Nucleus accumbens (tissue), 56 donors: ENCODE data around the gene BRF1.

Experiments
- DNase-seq, 56 donors: peaks; one replicate each; lab custom pipeline; 2025; lab: John Stamatoyannopoulos, UW

Gene BRF1

DNA sequence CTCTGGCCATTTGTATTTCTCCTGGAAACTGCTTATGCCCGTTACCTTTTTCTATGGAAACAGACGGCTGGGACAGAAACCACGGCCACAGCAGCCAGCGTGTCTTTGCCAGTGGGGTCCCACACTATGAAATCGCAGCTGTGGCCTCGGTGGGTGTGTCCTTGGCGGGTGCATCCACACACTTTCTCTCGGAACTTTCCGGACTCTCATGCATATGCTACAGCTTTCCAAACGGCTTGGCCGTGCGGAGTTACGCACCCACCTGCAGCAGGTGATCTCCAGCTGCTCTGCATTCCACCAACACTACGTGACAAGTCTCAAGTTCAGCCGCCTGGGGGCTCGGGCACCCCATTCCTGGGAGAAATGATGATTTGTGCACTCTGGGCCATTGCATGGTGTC is 53.8 kb downstream of the BRF1 start:
- no peak for DNase-seq

DNA sequence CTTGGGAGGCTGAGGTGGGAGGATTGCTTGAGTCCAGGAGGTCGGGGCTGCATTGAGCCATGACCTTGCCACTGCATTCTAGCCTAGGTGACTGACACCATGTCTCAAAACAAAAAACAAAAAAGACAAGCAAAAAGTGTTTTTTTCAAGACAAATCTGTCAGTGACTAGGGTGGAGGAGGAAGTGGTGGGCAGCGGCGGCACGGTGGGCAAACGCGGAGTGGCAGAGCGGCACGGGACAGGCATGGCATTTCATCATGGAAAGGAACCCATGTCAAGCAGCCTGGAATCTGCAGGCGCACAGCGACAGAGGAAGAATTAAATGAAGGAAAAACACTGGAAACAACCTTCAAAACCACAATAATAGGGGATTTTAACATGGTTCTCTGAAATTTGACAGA is 56.5 kb downstream of the BRF1 start:
- no peak for DNase-seq

DNA sequence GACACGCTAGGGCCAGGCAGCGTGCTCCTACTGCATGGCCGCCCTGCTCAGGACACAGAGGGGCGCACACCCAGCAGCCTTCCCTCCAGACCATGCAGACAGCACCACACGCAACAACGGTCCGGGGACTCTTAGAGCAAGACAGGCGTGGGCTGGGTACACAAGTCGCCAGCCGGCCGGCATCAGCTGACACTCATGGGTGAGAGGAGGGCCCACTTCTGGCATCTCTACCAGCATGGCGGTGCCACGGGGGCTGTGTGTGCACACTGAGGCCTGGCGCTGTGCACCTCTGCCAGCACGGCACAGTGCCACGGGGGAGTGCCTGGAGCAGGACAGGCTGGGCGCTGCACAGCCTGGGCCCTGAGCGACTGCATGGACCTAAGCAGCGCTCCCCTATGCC is 59.2 kb downstream of the BRF1 start:
- DNase-seq: no peak

- no peak for DNase-seq
Observed at GRCh38 chr14:105240811-105241576, 59.8 kb downstream of the BRF1 start.

DNA sequence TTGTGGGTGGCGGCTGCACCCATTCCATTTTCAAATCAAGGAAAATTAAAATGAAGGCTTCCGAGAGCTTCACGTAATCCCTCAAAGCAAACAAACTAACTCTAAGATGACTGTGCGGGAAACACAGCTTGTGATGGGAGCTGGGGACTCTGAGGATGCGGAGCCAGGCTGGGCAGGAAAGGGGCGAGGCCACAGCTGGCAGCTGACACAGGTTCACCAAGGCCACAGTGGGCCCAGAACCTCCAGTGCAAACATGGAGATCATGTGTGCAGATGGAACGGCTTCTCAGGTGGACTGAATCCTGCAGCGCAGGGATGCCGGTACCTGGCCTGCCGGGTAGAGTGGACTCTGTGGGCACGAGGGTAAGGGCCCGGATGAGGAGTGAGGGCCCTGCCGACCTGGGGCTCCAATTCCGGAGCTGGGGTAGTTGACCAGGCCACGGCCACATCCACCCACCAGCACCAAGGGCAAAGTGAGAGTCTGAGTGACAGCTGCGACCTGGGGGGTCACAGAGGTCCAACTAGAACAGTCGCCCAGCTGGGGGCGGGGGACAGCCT is 71.6 kb downstream of the BRF1 start:
- DNase-seq: no peak

DNA sequence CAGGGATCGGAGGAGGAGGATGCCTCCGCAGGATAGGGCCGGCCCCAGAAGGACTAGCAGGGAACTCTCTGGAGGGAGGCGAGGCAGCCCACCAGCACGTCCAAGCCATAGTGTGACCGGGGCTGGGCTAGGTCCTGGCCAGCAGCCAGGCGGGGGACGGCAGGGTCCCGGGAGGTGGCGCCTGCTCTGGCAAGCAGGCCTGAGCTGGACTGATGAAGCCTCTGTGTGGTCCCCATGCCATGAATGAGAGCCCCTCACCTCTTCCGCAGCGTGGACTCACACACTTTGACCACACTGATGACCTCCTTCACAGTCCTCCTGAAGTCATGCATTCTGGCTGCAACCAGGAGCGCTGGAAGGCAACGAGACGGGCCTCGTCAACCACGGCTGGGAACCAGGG is 72.2 kb downstream of the BRF1 start:
- DNase-seq: no peak

DNA sequence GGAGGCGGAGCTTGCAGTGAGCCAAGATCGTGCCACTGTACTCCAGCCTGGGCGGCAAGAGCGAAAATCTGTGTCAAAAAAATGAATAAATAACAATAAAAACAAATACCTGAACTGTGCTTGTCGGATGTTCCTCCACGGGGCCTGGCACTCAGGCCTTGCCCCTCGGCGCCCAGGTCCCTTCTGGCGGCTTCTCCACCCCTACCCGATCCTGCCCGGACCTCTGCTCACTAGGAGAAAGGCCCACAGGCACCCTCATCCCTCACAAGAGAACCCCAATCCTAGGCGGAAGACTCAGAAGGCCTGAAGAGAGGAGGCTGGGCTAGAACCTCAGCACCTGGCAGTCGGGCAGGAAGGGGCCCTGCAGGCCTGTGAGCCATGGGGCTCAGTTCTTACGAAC is 73.5 kb downstream of the BRF1 start:
- DNase-seq: no peak

GRCh38 chr14:105226198-105226597 is 74.6 kb downstream of the BRF1 start:
- no peak for DNase-seq

DNA sequence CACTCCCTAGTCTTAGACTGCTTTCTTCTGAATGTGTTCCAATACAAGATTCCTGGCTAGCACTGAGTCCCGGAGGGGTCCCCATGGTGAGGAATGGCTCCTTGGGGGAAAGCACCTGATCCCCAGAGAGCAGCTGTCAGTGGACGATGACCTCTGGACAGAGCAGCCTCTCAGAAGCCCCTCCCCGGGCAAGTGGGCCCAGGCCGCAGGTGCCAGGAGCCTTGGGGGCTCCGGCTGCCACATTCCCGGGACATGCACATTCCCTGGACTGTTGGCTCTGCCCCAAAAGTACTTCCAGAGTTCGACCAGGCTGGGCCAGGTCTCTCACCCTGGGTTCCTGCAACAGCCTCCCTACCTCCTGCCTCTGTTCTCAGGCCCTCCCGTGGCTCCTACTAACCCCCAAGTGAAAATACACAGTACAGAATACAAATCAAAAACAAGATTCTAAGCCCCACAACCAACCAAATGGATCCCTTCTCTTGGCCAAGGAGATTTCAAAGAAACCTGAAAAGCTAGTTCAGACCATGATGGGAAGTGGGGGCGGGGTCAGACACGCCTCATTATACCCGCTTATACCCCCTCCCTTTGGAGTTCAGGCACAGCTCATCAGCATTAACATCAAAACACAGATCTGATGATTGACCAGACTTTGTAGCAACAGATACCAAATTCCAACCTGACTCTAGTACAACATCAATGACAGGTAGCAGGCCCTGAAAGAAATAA is 75.8 kb downstream of the BRF1 start:
- DNase-seq: no peak

GRCh38 chr14:105223770-105224544 is 76.8 kb downstream of the BRF1 start:
- no peak for DNase-seq

GRCh38 chr14:105223260-105223659 is 77.5 kb downstream of the BRF1 start:
- no peak for DNase-seq

DNA sequence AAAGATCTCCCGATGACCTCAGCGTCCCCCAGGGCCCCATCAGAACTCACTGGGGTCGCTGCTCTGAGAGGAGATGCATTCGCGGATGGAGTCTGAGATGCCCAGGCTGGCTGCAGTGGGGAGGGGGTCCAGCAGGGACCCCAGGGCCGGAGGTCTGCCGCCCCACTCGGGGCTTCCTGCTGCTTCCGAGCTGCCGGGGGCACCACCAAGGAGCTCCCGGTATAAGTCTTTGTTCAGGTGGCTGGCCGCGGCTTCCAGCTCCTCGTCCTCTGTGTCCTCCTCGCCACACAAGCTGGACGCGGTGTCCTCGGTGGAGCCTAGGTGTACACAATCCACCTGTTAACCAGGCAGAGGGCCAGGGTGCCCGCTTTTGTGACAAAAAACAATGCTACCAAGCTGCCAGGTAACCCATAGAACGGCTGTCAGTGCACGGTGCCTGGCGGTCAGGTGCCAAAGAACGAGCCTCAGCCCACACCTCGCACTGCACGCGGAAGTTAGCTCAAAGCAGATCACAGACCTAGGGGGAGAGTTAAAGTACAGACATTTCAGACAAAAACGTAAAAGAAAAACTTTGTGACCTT is 79.1 kb downstream of the BRF1 start:
- no peak for DNase-seq

- no peak for DNase-seq
Observed at GRCh38 chr14:105220699-105221597, 79.9 kb downstream of the BRF1 start.

- no peak for DNase-seq
Observed at GRCh38 chr14:105219753-105220152, 81.0 kb downstream of the BRF1 start.

DNA sequence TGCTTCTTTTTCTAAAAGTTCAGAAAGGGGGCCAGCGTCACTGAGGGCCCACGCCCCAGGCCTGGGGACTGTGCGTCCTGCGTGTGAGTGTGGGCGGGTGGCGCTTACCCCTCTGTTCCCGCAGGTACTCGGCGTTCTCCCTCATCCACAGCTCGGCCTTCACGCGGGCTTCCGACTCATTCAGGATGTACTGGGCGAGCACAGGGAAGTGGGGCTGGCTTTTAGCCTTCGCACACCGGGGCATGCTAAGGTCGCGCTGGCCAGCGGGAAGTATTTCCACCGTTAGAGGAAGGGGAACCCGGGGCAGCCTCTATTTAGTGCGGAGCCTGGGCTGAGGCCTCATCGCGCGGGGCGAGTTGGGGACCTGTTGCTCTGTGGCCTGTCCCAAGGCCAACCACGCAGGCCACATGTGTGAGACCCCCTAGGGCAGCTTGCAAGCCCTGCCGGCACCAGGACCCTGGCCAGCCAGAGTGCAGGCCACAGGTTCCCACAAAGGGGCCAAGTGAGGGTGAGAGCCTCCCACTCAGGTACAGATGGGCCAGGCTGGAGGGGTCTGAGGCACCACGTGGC is 81.7 kb downstream of the BRF1 start:
- no peak for DNase-seq

DNA sequence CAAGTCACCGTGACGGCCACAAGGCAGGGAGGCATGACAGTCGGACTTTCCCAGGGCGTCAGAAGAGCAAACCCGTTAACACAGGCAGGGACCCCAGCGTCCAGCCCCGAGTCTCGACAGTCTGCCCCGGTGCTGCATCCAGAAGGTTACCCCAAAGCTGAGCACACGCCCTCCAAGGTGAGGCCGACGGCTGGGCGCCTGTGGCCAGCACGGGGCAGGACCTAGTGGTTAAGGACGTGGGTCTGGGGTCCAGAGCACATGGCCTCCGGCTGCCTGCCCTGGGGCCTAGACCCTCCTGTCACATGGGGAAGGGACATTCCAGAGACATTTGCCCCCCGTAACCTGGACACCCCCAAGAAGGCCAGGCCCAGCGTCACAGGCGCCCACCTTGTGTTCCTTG is 82.2 kb downstream of the BRF1 start:
- no peak for DNase-seq

GRCh38 chr14:105217774-105218173 is 83.0 kb downstream of the BRF1 start:
- DNase-seq: no peak

DNA sequence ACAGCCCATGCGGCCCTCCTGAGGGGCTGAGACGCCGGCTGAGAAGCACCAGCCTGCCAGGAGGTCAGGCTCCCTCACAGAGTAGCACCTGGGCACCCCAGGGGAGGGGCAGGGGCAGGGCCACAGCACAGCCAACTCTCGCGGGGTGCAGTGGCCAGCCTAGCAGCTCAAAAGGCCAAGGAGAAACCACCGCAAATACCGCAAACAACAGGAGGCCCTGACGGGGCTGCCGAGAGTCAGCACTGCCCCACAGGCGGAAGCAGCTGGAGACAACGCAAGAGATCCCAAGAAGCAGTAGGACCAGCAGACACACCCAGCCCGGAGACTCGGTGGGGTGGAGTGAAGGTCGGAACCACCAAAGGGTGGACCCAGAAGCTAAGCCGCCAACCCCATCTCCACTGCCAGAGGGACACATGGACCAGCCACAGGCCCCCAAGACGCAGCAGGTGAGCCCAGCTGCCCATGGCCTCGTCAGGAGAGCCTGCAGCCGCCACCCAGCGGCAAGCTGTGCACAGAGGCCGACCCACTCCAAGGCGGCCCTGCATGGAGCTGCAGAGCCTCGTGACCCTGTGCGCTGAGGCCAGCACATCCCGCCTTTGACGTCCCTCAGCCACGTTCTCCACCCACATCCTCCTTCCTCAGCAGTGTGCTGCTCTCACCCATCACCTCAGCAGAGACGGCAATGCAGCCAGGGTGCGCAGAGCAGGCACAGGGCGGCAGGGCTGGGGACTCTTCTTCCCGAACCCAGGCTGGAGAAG is 84.1 kb downstream of the BRF1 start:
- DNase-seq: no peak

DNA sequence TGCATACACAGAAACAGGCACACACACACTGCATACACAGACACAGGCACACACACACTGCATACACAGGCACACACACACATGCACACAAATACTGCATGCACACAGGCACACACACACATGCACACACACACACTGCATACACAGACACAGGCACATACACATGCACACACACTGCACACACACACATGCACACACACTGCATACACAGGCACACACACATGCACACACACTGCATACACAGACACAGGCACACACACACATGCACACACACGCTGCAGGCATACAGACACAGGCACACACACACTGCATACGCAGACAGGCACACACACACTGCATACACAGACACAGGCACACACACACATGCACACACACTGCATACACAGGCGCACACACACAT is 85.2 kb downstream of the BRF1 start:
- no peak for DNase-seq
